ENCODE results near the gene SPECC1.
"Not testable (repeated sequence)": the region's sequence is repeated elsewhere in the genome, so short reads cannot be mapped to it uniquely, and the experiment has no call there.

GRCh38 chr17:20037286-20037685 lies 28.1 kb downstream of the SPECC1 start:
- not testable (repeated sequence) for TF ChIP-seq CTCF (IDR thresholded peaks at IDR 0.05; ENCODE audit: low read depth, low read length, poor library complexity, severe bottlenecking); EZH2phosphoT487 (IDR thresholded peaks at IDR 0.05; ENCODE audit: borderline replicate concordance, low read length)
